Measurements from ENCODE around the gene PRKN. TPM values are rescaled to one million over a fixed set of nuclear protein-coding genes. Genes with fewer than 3 reads are reported as not detected.

Gene PRKN
- total and polyA plus RNA-seq, 2 donors (not counting 1 experiment from before 2014, with no cell fraction given), result 0.43 to 4.6 TPM

DNA sequence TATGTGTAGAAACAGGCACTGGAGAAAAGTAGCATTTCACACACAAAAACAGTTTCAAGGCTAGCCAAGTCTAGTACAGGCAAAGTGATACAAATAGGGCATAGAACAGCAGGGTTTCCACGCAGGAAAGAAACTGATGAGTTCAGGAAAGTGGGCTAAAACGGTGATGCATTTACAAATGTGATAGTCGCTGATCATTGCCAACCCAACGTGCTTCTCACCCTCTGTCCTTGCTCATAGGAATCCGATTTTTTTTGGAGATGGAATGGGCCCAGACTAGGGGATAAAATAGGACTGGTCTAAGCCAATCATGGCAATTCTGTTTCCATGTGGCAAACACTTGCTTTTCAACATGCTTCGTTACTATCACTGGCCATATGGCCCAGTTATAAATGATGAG lies 536.6 kb downstream of the PRKN start:
- no peaks in the 10 kb centered on the region for H3K36me3 ChIP-seq (ENCODE audit: control insufficient read depth, insufficient read depth, low read length)
- no peaks in the 10 kb centered on the region for H3K4me1 ChIP-seq (ENCODE audit: control insufficient read depth, extremely low read depth, insufficient read depth, low read length)
- no peak for DNase-seq (ENCODE audit: low read depth in 2 of 2)
- H3K27me3 ChIP-seq (ENCODE audit: control insufficient read depth, insufficient read depth, low read length), result no peaks in the 10 kb centered on the region
- H2AFZ ChIP-seq (ENCODE audit: low read length), result no peak overlapping the region
- H3K9me3 ChIP-seq (ENCODE audit: control insufficient read depth, insufficient read depth, low read depth, low read length), result no peaks in the 10 kb centered on the region
- H3K4me2 ChIP-seq (ENCODE audit: extremely low read depth, insufficient read depth, low read length), result no peak overlapping the region
- no peaks in the 10 kb centered on the region for H3K79me2 ChIP-seq (ENCODE audit: control insufficient read depth, insufficient read depth, low read length)
- no peak overlapping the region for H3K4me3 ChIP-seq (replicated peaks in 1 of 4; ENCODE audit: control extremely low read depth in 1 of 4, insufficient read depth in 1 of 4, low read depth in 3 of 4, low read length in 4 of 4)
- H3K27ac ChIP-seq (ENCODE audit: insufficient read depth, low read length), result no peak overlapping the region
- no peaks in the 10 kb centered on the region for H4K20me1 ChIP-seq (ENCODE audit: control insufficient read depth, extremely low read depth, insufficient read depth, low read length)
- TF ChIP-seq, protein P1, sequence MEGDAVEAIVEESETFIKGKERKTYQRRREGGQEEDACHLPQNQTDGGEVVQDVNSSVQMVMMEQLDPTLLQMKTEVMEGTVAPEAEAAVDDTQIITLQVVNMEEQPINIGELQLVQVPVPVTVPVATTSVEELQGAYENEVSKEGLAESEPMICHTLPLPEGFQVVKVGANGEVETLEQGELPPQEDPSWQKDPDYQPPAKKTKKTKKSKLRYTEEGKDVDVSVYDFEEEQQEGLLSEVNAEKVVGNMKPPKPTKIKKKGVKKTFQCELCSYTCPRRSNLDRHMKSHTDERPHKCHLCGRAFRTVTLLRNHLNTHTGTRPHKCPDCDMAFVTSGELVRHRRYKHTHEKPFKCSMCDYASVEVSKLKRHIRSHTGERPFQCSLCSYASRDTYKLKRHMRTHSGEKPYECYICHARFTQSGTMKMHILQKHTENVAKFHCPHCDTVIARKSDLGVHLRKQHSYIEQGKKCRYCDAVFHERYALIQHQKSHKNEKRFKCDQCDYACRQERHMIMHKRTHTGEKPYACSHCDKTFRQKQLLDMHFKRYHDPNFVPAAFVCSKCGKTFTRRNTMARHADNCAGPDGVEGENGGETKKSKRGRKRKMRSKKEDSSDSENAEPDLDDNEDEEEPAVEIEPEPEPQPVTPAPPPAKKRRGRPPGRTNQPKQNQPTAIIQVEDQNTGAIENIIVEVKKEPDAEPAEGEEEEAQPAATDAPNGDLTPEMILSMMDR (conservative IDR thresholded peaks at IDR 0.05 in 1 of 2, IDR thresholded peaks at IDR 0.05 in 1 of 2; ENCODE audit: low read depth in 1 of 2, low read length in 2 of 2), result no peak
- no peak for TF ChIP-seq EZH2 (IDR thresholded peaks at IDR 0.05; ENCODE audit: low read length, missing control alignments)
- H3K9ac ChIP-seq (ENCODE audit: insufficient read depth, low read length), result no peak overlapping the region

DNA sequence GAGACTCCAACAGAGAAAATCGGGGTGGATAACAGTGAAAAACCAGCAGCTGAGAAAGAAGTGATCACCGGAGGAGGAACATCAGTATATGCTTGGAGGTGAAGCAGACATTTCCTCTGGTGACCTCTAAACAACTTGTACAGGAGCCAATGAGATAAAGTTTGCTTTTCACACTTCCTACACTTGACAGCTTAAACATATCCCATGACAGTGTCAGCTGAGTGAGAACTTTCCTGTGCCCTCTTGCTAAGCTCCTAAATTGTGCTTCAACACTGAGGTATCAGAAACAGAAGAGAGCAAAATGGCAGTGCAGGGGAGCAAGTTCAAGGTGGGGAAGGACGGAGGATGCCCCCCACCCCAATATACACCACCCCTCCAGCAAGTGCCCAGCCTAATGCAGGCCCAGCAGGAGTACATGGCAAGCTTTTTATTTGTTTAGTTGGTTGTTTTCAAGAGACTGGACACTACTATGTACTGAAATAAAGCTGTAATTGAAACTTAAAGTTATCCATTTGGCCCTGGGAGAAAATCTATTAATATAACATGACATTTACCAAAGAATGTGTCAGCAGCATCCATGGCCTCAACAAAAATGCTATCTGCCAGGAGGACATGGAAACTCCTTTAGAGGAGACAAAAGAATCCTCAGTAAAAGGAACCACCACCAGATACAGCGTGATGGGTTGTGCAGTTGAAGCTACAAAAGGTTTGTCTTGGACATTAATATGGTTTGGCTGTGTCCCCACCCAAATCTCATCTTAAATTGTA lies 540.2 kb downstream of the PRKN start:
- H3K79me2 ChIP-seq (ENCODE audit: control insufficient read depth, insufficient read depth, low read length), result no peaks in the 10 kb centered on the region
- no peaks in the 10 kb centered on the region for H3K36me3 ChIP-seq (ENCODE audit: control insufficient read depth, insufficient read depth, low read length)
- no peaks in the 10 kb centered on the region for H3K27me3 ChIP-seq (ENCODE audit: control insufficient read depth, insufficient read depth, low read length)
- H3K4me2 ChIP-seq (ENCODE audit: extremely low read depth, insufficient read depth, low read length), result no peak overlapping the region
- H4K20me1 ChIP-seq (ENCODE audit: control insufficient read depth, extremely low read depth, insufficient read depth, low read length), result no peaks in the 10 kb centered on the region
- no peak for DNase-seq (ENCODE audit: low read depth in 2 of 2)
- H3K9me3 ChIP-seq (ENCODE audit: control insufficient read depth, insufficient read depth, low read depth, low read length), result no peaks in the 10 kb centered on the region
- no peak overlapping the region for H3K9ac ChIP-seq (ENCODE audit: insufficient read depth, low read length)
- H3K27ac ChIP-seq (ENCODE audit: insufficient read depth, low read length), result no peak overlapping the region
- H3K4me3 ChIP-seq (replicated peaks in 1 of 4; ENCODE audit: control extremely low read depth in 1 of 4, insufficient read depth in 1 of 4, low read depth in 3 of 4, low read length in 4 of 4), result no peak overlapping the region
- H3K4me1 ChIP-seq (ENCODE audit: control insufficient read depth, extremely low read depth, insufficient read depth, low read length), result no peaks in the 10 kb centered on the region
- H2AFZ ChIP-seq (ENCODE audit: low read length), result no peak overlapping the region
- TF ChIP-seq, protein P1 (conservative IDR thresholded peaks at IDR 0.05 in 1 of 2, IDR thresholded peaks at IDR 0.05 in 1 of 2; ENCODE audit: low read depth in 1 of 2, low read length in 2 of 2), result no peak
- TF ChIP-seq EZH2 (IDR thresholded peaks at IDR 0.05; ENCODE audit: low read length, missing control alignments), result no peak

DNA sequence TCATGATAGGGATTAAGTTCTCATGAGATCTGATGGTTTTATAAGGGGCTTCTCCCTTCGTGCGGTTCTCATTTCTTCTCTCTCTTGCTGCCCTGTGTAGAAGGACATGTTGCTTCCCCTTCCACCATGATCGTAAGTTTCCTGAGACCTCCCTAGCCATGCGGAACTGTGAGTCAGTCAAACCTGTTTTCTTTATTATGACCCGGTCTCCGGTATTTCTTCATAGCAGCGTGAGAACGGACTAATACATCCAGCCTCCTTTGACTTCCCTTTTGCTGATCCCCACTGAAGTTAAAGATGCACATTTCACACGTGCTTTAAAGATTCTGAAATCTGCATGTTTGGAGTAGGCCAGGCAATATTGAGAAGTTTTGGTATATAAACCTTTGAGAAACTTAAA lies 543.1 kb downstream of the PRKN start:
- H3K4me3 ChIP-seq (replicated peaks in 1 of 4; ENCODE audit: control extremely low read depth in 1 of 4, insufficient read depth in 1 of 4, low read depth in 3 of 4, low read length in 4 of 4), result no peak overlapping the region
- DNase-seq (ENCODE audit: low read depth in 2 of 2), result no peak
- H4K20me1 ChIP-seq (ENCODE audit: control insufficient read depth, extremely low read depth, insufficient read depth, low read length), result no peaks in the 10 kb centered on the region
- no peak for TF ChIP-seq EZH2 (IDR thresholded peaks at IDR 0.05; ENCODE audit: low read length, missing control alignments)
- TF ChIP-seq, protein P1 (conservative IDR thresholded peaks at IDR 0.05 in 1 of 2, IDR thresholded peaks at IDR 0.05 in 1 of 2; ENCODE audit: low read depth in 1 of 2, low read length in 2 of 2), result no peak
- H2AFZ ChIP-seq (ENCODE audit: low read length), result no peak overlapping the region
- no peaks in the 10 kb centered on the region for H3K36me3 ChIP-seq (ENCODE audit: control insufficient read depth, insufficient read depth, low read length)
- H3K27me3 ChIP-seq (ENCODE audit: control insufficient read depth, insufficient read depth, low read length), result no peaks in the 10 kb centered on the region
- H3K4me1 ChIP-seq (ENCODE audit: control insufficient read depth, extremely low read depth, insufficient read depth, low read length), result no peaks in the 10 kb centered on the region
- H3K27ac ChIP-seq (ENCODE audit: insufficient read depth, low read length), result no peak overlapping the region
- H3K9ac ChIP-seq (ENCODE audit: insufficient read depth, low read length), result no peak overlapping the region
- H3K4me2 ChIP-seq (ENCODE audit: extremely low read depth, insufficient read depth, low read length), result no peak overlapping the region
- H3K9me3 ChIP-seq (ENCODE audit: control insufficient read depth, insufficient read depth, low read depth, low read length), result no peaks in the 10 kb centered on the region
- H3K79me2 ChIP-seq (ENCODE audit: control insufficient read depth, insufficient read depth, low read length), result no peaks in the 10 kb centered on the region

Data from fibroblast of lung (primary cell).